ENCODE data around the gene DELE1.

DELE1 gene

GRCh38 chr5:141950207-141951005 lies 26.7 kb downstream of the DELE1 start:
- H3K4me2 ChIP-seq = peak overlapping the region; percentile 78
- no peak overlapping the region for H3K9ac ChIP-seq
- H3K4me1 ChIP-seq = peaks cover 57% of the 10 kb centered on the region
- no peaks in the 10 kb centered on the region for H3K9me3 ChIP-seq
- H3K27me3 ChIP-seq = no peaks in the 10 kb centered on the region
- H4K20me1 ChIP-seq = no peaks in the 10 kb centered on the region
- no peaks in the 10 kb centered on the region for H3K36me3 ChIP-seq
- TF ChIP-seq Cebpa-rat (IDR thresholded peaks at IDR 0.05) = no peak
- no peak overlapping the region for H3K27ac ChIP-seq
- no peak overlapping the region for H3K4me3 ChIP-seq

DNA sequence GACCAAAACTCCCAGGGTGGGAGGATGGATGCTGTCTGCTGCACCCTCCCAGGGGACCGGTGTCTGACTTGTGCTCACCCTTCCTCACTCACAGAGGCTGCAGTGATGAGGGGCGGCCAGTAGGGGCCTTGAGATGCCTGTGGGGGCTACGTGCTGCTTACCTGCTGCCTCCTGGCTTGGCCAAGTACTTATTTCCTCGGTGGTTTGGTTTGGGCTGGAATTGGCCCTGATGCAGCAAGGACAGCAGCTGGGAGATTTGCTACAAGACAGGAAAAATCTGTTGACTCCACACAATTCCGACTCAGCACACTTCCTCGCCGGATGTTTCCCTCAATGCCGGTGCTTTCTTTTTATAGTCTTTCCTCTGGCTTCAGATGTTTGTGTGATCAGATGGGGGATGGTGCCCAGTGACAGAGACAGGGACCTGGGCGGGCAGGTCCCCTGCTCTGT lies 27.7 kb downstream of the DELE1 start:
- no peaks in the 10 kb centered on the region for H4K20me1 ChIP-seq
- no peak for TF ChIP-seq Cebpa-rat (IDR thresholded peaks at IDR 0.05)
- no peaks in the 10 kb centered on the region for H3K9me3 ChIP-seq
- H3K4me2 ChIP-seq = peak overlapping the region; percentile 78
- peak overlapping the region; percentile 42; the same call in 1 of the 2 replicates for H3K27ac ChIP-seq
- H3K4me1 ChIP-seq = peaks cover 51% of the 10 kb centered on the region
- no peaks in the 10 kb centered on the region for H3K27me3 ChIP-seq
- H3K9ac ChIP-seq = peak overlapping the region; percentile 28; the same call in 1 of the 2 replicates
- H3K4me3 ChIP-seq = no peak overlapping the region
- H3K36me3 ChIP-seq = no peaks in the 10 kb centered on the region

DNA sequence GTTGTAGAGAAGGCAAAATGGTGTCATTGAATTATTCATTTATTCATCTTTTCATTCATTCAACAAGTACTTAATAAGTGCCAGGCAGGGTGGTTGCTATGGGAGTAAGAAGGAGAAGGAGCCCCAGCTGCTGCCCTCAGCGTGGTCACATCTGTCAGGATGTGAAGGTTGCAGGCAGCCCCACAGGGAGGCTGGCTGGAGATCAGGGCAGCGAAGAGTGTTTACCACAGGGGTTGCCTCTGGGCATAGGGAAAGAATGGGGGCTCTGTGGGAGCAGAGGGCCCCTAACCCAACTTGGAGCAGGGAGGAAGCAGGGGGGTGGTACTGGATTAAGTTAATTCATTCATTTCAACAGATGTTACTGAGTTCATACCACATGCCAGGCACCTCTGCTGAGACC lies 28.3 kb downstream of the DELE1 start:
- TF ChIP-seq Cebpa-rat (IDR thresholded peaks at IDR 0.05) = no peak
- no peaks in the 10 kb centered on the region for H3K27me3 ChIP-seq
- H3K27ac ChIP-seq = peak overlapping the region; percentile 45
- peak overlapping the region; percentile 46; the same call in 1 of the 2 replicates for H3K9ac ChIP-seq
- no peak overlapping the region for H3K4me3 ChIP-seq
- H4K20me1 ChIP-seq = no peaks in the 10 kb centered on the region
- peak overlapping the region; percentile 78 for H3K4me2 ChIP-seq
- peaks cover 50% of the 10 kb centered on the region for H3K4me1 ChIP-seq
- H3K36me3 ChIP-seq = no peaks in the 10 kb centered on the region
- H3K9me3 ChIP-seq = no peaks in the 10 kb centered on the region

DNA sequence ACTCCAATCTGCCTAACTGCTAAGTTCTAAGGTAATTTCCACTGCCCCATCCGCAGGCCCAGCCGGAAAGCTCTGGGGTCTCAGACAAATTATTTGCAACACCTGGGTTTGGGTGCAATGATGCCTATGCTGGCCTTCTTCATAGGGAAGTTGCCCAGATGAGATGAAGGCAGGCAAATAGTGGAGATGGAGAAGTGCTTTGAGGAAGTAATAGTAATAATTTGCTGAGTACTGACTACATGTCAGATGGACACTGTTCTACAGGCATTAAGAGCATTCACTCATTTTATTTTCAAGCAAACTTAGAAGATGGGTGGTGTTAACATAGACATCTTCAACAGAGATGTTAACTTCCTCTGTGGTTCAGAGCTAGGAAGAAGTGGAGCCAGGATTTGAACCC lies 30.5 kb downstream of the DELE1 start:
- no peak for TF ChIP-seq Cebpa-rat (IDR thresholded peaks at IDR 0.05)
- peaks cover 63% of the 10 kb centered on the region for H3K4me1 ChIP-seq
- peak overlapping the region; percentile 78 for H3K4me2 ChIP-seq
- H3K36me3 ChIP-seq = no peaks in the 10 kb centered on the region
- H3K4me3 ChIP-seq = no peak overlapping the region
- no peak overlapping the region for H3K27ac ChIP-seq
- H3K9me3 ChIP-seq = no peaks in the 10 kb centered on the region
- no peaks in the 10 kb centered on the region for H4K20me1 ChIP-seq
- no peaks in the 10 kb centered on the region for H3K27me3 ChIP-seq
- H3K9ac ChIP-seq = no peak overlapping the region

- Histone ChIP-seq H3K36me3 (no peaks in the 10 kb centered on the region), H4K20me1 (no peaks in the 10 kb centered on the region), H3K9me3 (no peaks in the 10 kb centered on the region), H3K4me1 (peaks cover 67% of the 10 kb centered on the region), H3K27ac (peak overlapping the region; percentile 75), H3K9ac (peak overlapping the region; percentile 67), H3K27me3 (no peaks in the 10 kb centered on the region), H3K4me2 (peak overlapping the region; percentile 86), H3K4me3 (peak overlapping the region; percentile 29)
- TF ChIP-seq Cebpa-rat (IDR thresholded peaks at IDR 0.05) = peak; percentile 69; the same call in 1 of the 2 replicates
These were observed 33.8 kb downstream of the DELE1 start for GRCh38 chr5:141957367-141957996.

- H3K4me1 ChIP-seq = peaks cover 61% of the 10 kb centered on the region
- peak within 1 kb of the TSS; percentile 86 for H3K4me2 ChIP-seq
- no peaks in the 10 kb centered on the region for H4K20me1 ChIP-seq
- no peaks in the 10 kb centered on the region for H3K9me3 ChIP-seq
- H3K9ac ChIP-seq = peak within 1 kb of the TSS; percentile 67
- no peaks in the 10 kb centered on the region for H3K27me3 ChIP-seq
- H3K27ac ChIP-seq = peak within 1 kb of the TSS; percentile 75
- H3K36me3 ChIP-seq = no peaks in the 10 kb centered on the region
- TF ChIP-seq Cebpa-rat (IDR thresholded peaks at IDR 0.05) = no peak
- H3K4me3 ChIP-seq = peak within 1 kb of the TSS; percentile 29
These were observed 34.4 kb downstream of the DELE1 start, which contains the start of gene PCDH12 for GRCh38 chr5:141958113-141958512. Gene PCDH12, minus strand, starts transcription at chr5:141958202. Its CDS starts 351 bp downstream, at chr5:141957851.

DNA sequence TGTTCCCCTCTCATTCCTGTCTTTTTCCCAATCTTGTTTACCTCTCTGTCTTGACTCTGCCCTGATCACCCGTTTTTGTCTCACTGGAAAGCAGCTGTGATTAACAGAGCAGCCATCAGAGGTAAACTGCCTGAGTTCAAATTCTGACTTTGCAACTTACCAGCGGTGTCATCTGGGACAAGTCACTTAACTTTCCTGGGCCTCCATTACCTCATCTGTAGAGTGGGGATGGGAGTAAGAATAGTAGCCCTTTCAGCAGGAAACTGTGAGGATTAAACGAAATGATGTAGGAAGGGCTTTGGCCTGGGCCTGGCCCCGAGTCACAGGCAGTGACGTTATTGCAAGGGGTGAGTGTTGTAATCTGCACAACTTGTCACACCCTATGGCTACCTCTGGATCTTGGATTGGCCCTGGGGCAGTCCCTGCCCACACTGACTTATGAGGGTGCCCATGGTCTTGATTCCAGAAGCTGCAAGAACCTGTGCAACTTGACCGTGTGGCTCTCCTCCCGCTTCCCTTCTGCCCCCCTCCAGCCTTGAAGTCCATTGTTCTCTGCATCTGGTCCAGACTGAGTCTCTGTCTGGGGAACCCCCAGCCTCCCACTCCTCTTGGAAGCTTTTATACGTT lies 35.0 kb downstream of the DELE1 start:
- no peak for TF ChIP-seq Cebpa-rat (IDR thresholded peaks at IDR 0.05)
- Histone ChIP-seq H3K9ac (peak overlapping the region; percentile 67; the same call in 1 of the 2 replicates), H3K36me3 (no peaks in the 10 kb centered on the region), H3K27me3 (no peaks in the 10 kb centered on the region), H3K4me1 (peaks cover 60% of the 10 kb centered on the region), H3K4me3 (peak overlapping the region; percentile 29; the same call in 1 of the 2 replicates), H4K20me1 (no peaks in the 10 kb centered on the region), H3K4me2 (peak overlapping the region; percentile 86), H3K9me3 (no peaks in the 10 kb centered on the region), H3K27ac (peak overlapping the region; percentile 75)

GRCh38 chr5:141960018-141960417 lies 36.3 kb downstream of the DELE1 start:
- H4K20me1 ChIP-seq = no peaks in the 10 kb centered on the region
- no peaks in the 10 kb centered on the region for H3K9me3 ChIP-seq
- no peak for TF ChIP-seq Cebpa-rat (IDR thresholded peaks at IDR 0.05)
- H3K4me3 ChIP-seq = no peak overlapping the region
- H3K4me1 ChIP-seq = peaks cover 58% of the 10 kb centered on the region
- no peak overlapping the region for H3K9ac ChIP-seq
- no peaks in the 10 kb centered on the region for H3K36me3 ChIP-seq
- H3K27me3 ChIP-seq = no peaks in the 10 kb centered on the region
- peak overlapping the region; percentile 75; the same call in 1 of the 2 replicates for H3K27ac ChIP-seq
- H3K4me2 ChIP-seq = peak overlapping the region; percentile 86

- Histone ChIP-seq H3K27ac (peak overlapping the region; percentile 75; the same call in 1 of the 2 replicates), H4K20me1 (no peaks in the 10 kb centered on the region), H3K4me1 (peaks cover 58% of the 10 kb centered on the region), H3K4me3 (no peak overlapping the region), H3K27me3 (no peaks in the 10 kb centered on the region), H3K9ac (peak overlapping the region; percentile 31; the same call in 1 of the 2 replicates), H3K9me3 (no peaks in the 10 kb centered on the region), H3K4me2 (peak overlapping the region; percentile 86), H3K36me3 (no peaks in the 10 kb centered on the region)
- no peak for TF ChIP-seq Cebpa-rat (IDR thresholded peaks at IDR 0.05)
These were observed 37.0 kb downstream of the DELE1 start for GRCh38 chr5:141960449-141961323.

Measured in BLaER1 (cell line).